ENCODE results near the gene GPC3.
"Not testable (repeated sequence)": the region's sequence is repeated elsewhere in the genome, so short reads cannot be mapped to it uniquely, and the experiment has no call there.

The GPC3 gene

GRCh38 chrX:133985164-133985966, at the start of gene GPC3:
GPC3 (minus strand) TSS chrX:133985594.
- DNase-seq (ENCODE audit: low read depth, low spot score), result no peak

DNA sequence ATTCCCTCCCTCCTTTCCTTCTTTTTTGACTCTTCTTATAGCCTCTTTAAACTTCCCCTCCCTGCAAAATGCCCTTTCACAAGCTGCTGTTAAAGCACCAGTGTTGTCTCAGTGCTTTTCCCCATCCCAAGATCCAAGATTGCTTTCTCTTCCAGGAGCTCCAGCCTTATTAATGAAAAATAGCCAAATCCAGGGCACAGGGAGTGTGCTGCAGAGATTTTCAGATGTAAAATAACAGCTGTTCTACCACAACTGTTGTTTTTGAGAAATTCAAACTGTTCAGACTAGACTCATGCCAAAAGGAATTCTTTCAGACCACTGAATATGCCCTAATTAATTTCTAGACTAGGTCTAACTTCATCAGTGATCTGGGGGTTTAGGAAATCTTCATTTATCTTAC, 47.0 kb upstream of the GPC3 start:
- no peak for DNase-seq (ENCODE audit: low read depth, low spot score)

DNA sequence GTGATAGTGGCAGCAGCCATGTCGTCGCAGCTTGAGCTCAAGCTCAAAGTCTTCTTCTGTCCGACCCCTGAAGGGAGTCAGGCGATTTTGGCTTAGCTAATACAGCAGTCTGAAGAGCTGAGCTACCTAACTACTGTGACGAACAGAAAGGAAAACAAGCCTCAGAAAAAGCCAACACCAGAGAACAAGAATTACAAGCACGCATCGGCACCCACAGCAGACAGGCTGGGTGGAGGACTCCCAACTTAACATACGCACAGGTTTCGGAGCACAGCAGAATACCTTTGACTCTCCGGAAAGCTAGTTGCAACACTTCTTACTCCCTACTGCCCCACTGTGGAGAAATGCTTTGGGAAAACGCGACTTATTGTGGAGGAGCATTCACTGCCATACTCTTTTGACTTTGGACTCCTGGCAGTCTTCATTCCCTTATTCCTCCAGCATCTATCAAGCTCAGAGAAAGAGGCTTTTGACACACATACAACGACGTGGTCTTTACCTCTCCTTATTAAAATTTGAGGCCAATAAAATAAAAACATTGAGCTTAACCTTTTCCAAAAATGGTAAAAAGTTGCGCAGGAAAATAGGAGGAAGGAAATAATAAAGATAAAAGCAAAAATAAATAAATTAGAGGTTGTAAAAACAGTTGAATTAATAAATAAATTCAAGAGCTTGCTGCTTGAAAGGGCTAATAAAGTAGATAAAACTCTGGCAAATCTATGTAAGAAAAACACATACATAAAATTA, 41.3 kb upstream of the GPC3 start:
- DNase-seq (ENCODE audit: low read depth, low spot score), result no peak

GRCh38 chrX:134025986-134026545, 40.7 kb upstream of the GPC3 start:
- DNase-seq (ENCODE audit: low read depth, low spot score), result no peak

- DNase-seq (ENCODE audit: low read depth, low spot score), result no peak
Measured at GRCh38 chrX:134024686-134025377, 39.4 kb upstream of the GPC3 start.

- no peak for DNase-seq (ENCODE audit: low read depth, low spot score)
Measured at GRCh38 chrX:134023851-134024281, 38.5 kb upstream of the GPC3 start.

- no peak for DNase-seq (ENCODE audit: low read depth, low spot score)
Measured at GRCh38 chrX:134020910-134021309, 35.5 kb upstream of the GPC3 start.

- no peak for DNase-seq (ENCODE audit: low read depth, low spot score)
Measured at GRCh38 chrX:134019567-134020206, 34.3 kb upstream of the GPC3 start.

DNA sequence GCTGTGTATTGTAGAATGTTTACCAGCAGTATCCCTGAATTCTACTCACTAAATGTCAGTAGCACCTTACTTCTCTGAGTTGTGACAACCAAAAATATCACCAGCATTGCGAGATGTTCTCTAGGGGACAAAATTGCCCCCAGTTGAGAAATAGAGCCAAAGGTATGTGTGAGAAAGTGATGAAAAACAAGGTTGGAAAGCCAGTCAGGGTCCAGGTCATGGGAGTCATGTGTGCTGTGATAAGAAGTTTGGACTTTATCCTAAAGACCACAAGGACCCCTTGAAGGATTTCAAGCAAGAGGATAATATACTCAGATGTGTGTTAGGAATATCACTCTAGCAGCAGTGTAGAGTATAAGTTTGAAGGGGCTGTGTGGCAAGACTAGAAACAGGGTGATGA, 30.9 kb upstream of the GPC3 start:
- DNase-seq (ENCODE audit: low read depth, low spot score), result not testable (repeated sequence)

DNA sequence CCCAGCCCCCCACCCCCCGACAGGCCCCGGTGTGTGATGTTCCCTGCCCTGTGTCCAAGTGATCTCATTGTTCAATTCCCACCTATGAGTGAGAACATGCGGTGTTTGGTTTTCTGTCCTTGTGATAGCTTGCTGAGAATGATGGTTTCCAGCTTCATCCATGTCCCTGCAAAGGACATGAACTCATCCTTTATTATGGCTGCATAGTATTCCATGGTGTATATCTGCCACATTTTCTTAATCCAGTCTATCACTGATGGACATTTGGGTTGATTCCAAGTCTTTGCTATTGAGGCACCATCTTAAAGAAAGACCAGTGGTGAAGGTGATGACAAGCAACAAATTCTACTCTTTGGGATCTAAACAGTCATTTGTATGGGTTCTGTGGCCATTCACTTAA, 30.1 kb upstream of the GPC3 start:
- DNase-seq (ENCODE audit: low read depth, low spot score), result not testable (repeated sequence)

GRCh38 chrX:134013524-134013923, 28.1 kb upstream of the GPC3 start:
- no peak for DNase-seq (ENCODE audit: low read depth, low spot score)

DNA sequence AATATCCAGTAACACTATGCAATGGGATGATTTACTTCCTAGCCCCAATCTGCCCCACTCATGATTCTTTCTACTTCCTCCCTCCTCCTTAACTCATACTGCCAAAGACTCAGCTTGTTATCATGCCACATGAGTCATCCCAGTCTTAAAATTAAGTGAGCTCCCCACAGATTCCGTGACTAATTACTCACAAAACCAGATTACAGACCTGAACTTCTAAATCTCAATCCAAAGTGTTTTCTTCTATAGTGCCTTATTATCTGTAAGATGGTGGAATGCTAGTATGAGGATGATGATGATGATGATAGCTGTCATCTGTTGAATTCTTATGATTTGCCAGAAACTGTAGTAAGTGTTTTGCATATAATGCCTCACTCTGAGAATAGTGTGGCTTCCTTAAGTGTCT, 27.7 kb upstream of the GPC3 start:
- no peak for DNase-seq (ENCODE audit: low read depth, low spot score)

GRCh38 chrX:134010690-134011089, 25.3 kb upstream of the GPC3 start:
- DNase-seq (ENCODE audit: low read depth, low spot score), result no peak

DNA sequence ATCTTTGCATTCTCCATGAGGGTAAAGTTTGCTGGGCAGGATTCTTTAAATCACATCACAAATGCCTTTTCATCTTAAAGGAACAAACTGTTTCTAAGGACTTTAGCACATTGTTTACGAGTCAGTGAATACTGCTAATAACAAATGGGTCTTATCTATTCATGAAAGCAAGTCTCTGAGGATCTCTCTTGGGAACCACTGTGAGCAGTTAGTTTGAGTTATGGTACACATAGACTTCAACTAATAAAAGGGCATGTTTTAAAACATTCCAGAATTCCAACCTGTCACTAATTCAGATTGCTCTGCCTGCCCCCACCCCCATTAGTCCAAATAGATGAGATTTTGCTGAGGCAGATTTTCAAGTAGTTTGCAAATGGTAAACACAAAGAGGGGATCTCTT, 22.3 kb upstream of the GPC3 start:
- DNase-seq (ENCODE audit: low read depth, low spot score), result no peak

GRCh38 chrX:134006484-134007161, 21.2 kb upstream of the GPC3 start:
- DNase-seq (ENCODE audit: low read depth, low spot score), result no peak

- no peak for DNase-seq (ENCODE audit: low read depth, low spot score)
Measured at GRCh38 chrX:134004084-134004483, 18.7 kb upstream of the GPC3 start.

GRCh38 chrX:134002921-134003615, 17.7 kb upstream of the GPC3 start:
- DNase-seq (ENCODE audit: low read depth, low spot score), result no peak

DNA sequence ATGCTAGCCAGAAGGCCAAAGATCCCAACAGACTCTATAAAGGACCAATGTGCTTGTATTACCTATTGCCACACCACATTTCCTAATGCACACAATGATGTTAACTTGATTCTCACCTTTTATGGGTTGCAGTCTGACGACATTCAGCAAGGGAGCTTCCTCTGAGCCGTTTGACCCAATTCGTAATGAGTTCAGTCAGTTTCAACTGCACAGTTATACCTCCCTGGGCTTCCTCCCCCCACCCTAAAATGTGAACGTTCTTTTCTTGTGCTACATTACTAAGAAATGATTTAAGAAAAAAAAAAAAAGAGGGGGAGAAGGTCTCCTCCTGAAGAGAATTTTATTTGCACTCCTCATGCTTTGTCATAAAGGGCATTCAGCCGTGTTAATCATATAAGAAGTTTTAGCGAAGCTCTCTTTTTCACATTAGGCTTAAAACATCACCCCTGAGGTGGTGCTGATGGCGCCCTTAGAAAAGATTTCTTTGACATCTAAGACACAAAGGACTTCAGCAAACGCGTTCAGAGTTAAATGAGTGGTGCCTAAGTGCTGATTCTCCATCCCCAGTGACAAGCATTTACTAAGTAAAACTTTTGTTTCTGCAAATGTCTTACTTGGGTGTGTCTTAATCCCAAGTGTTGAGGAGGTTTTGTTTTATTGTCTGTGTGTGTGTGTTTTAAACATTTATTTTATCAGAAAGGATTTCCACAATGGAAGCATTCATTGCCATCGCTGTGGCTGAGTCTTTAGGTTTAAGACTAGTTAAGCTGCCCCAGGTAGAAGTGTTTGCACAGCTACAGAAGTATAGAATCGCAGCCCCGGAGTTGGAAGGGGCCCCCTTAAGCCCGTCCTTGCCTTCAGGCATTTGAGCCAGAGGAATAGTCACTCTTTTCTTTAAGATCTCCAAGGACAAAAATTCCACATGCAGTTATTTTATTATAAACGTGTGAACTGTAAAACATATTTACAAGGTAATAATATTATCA, 15.2 kb upstream of the GPC3 start:
- no peak for DNase-seq (ENCODE audit: low read depth, low spot score)

GRCh38 chrX:133999031-133999705, 13.8 kb upstream of the GPC3 start:
- no peak for DNase-seq (ENCODE audit: low read depth, low spot score)
